Measurements from ENCODE around the gene EN2. TPM values are rescaled to one million over a fixed set of nuclear protein-coding genes. Genes with fewer than 3 reads are reported as not detected.

EN2 gene
- total RNA-seq, 1 donor from 2014 or later, result 3.4 TPM

DNA sequence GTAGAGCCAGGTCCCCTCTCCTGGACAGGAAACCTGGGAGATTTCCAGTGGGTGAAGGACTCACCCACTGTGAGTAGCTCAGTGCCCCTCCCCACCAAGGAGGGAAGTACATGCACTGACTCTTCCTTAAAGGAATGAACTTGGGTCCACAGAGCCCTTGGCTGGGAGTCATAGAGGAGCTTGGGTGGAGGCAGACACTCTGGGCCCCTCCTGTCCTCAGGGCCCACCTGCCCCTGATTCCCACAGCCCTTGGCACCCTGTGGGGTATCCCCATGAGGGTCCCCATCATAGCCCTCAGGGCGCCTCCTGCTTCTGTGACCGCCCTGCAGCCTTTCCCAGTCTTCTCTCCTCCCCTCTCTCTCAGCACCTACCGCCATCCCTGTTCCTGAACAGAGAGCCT is 3.7 kb downstream of the EN2 start:
- Mint-ChIP-seq H3K27ac (ENCODE audit: unreplicated experiment) (no peak overlapping the region), H3K4me1 (ENCODE audit: unreplicated experiment) (peaks cover 13% of the 10 kb centered on the region)
- TF ChIP-seq CTCF (IDR thresholded peaks at IDR 0.05), result no peak

GRCh38 chr7:155462163-155462735 is 4.3 kb downstream of the EN2 start:
- Mint-ChIP-seq H3K27ac (ENCODE audit: unreplicated experiment) (no peak overlapping the region), H3K27me3 (ENCODE audit: unreplicated experiment) (peaks cover 27% of the 10 kb centered on the region)
- DNase-seq (ENCODE audit: extremely low spot score, unreplicated experiment), result no peak

More for the DNA sequence above, 3.7 kb downstream of the EN2 start:
- H3K4me3 Mint-ChIP-seq (ENCODE audit: unreplicated experiment), result no peak overlapping the region
- H3K27me3 Mint-ChIP-seq (ENCODE audit: unreplicated experiment), result peaks cover 29% of the 10 kb centered on the region
- no peaks in the 10 kb centered on the region for H3K9me3 Mint-ChIP-seq (ENCODE audit: unreplicated experiment)
- DNase-seq (ENCODE audit: extremely low spot score, unreplicated experiment), result no peak
- H3K36me3 Mint-ChIP-seq (ENCODE audit: unreplicated experiment), result peaks cover 2% of the 10 kb centered on the region

GRCh38 chr7:155463114-155463811 is 5.3 kb downstream of the EN2 start:
- no peak for DNase-seq (ENCODE audit: extremely low spot score, unreplicated experiment)
- H3K27ac Mint-ChIP-seq (ENCODE audit: unreplicated experiment), result no peak overlapping the region
- peaks cover 15% of the 10 kb centered on the region for H3K4me1 Mint-ChIP-seq (ENCODE audit: unreplicated experiment)
- no peaks in the 10 kb centered on the region for H3K9me3 Mint-ChIP-seq (ENCODE audit: unreplicated experiment)
- no peak for TF ChIP-seq CTCF (IDR thresholded peaks at IDR 0.05)
- H3K36me3 Mint-ChIP-seq (ENCODE audit: unreplicated experiment), result peaks cover 2% of the 10 kb centered on the region
- H3K27me3 Mint-ChIP-seq (ENCODE audit: unreplicated experiment), result peaks cover 27% of the 10 kb centered on the region
- no peak overlapping the region for H3K4me3 Mint-ChIP-seq (ENCODE audit: unreplicated experiment)

More at GRCh38 chr7:155462163-155462735, 4.3 kb downstream of the EN2 start:
- H3K4me1 Mint-ChIP-seq (ENCODE audit: unreplicated experiment), result peaks cover 11% of the 10 kb centered on the region
- H3K4me3 Mint-ChIP-seq (ENCODE audit: unreplicated experiment), result no peak overlapping the region
- peaks cover 2% of the 10 kb centered on the region for H3K36me3 Mint-ChIP-seq (ENCODE audit: unreplicated experiment)
- no peaks in the 10 kb centered on the region for H3K9me3 Mint-ChIP-seq (ENCODE audit: unreplicated experiment)
- no peak for TF ChIP-seq CTCF (IDR thresholded peaks at IDR 0.05)

DNA sequence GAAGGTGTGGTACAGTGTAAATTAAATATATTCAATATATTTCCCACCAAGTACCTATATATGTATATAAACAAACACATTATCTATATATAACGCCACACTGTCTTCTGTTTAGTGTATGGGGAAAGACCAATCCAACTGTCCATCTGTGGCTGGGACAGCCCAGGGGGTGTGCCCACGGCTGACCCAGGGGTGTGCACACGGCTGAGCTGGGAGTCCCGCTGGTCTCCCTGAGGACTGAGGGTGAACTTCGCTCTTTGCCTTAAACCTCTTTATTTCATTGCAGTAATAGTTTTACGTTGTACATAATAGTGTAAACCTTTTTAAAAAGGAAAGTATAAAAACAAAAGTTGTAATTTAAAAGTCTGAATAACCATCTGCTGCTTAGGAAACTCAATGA is 6.3 kb downstream of the EN2 start:
- Mint-ChIP-seq H3K4me1 (ENCODE audit: unreplicated experiment) (peaks cover 18% of the 10 kb centered on the region), H3K9me3 (ENCODE audit: unreplicated experiment) (no peaks in the 10 kb centered on the region), H3K27ac (ENCODE audit: unreplicated experiment) (no peak overlapping the region), H3K27me3 (ENCODE audit: unreplicated experiment) (peaks cover 26% of the 10 kb centered on the region), H3K4me3 (ENCODE audit: unreplicated experiment) (no peak overlapping the region), H3K36me3 (ENCODE audit: unreplicated experiment) (peaks cover 2% of the 10 kb centered on the region)
- DNase-seq (ENCODE audit: extremely low spot score, unreplicated experiment), result no peak
- TF ChIP-seq CTCF (IDR thresholded peaks at IDR 0.05), result no peak

DNA sequence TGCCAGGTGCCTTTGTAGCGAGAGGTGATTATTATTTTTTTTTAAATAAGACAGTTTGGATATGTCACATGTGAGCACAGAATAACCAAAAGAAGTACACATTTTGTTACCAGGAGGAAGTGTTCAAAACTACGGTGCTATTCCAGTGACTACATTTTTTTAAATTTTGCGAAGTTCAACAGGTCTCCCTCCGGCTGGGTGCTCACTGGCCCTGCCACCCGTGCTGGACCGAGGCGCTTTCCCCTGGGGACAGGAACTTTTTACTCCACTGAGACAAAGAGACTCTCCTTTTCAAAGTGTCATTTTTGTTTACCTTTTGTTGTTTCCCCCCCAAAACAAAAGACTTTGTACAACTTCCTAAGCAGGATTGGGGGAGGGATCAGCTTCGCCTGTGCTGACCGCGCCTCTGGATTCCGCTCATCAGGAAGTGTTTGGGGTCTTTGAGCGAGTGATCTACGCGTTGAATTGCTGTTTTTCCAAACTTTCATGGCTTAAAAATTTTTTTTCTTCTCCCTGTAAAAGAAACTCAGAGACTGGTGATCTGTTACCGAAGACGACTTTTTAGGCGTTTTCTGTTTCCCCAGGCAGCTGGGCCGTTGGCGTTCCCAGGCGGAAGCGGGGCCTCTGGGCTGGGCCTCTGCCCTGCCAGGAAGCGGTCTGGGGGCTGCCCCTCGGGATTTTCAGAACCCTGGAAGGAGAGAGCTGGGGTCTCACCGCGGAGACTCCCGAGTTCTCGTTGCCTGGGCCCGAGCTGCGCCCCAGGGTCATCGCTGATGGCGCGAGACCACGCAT is 7.2 kb downstream of the EN2 start:
- Mint-ChIP-seq H3K4me3 (ENCODE audit: unreplicated experiment) (no peak overlapping the region), H3K27me3 (ENCODE audit: unreplicated experiment) (peaks cover 18% of the 10 kb centered on the region), H3K36me3 (ENCODE audit: unreplicated experiment) (peaks cover 2% of the 10 kb centered on the region), H3K9me3 (ENCODE audit: unreplicated experiment) (no peaks in the 10 kb centered on the region), H3K4me1 (ENCODE audit: unreplicated experiment) (peaks cover 10% of the 10 kb centered on the region), H3K27ac (ENCODE audit: unreplicated experiment) (no peak overlapping the region)
- no peak for TF ChIP-seq CTCF (IDR thresholded peaks at IDR 0.05)
- DNase-seq (ENCODE audit: extremely low spot score, unreplicated experiment), result no peak
